NOMO-1 treated with dmso at 0.1 percent for 144 hours (cell line): ENCODE results near the gene TXNDC15.
A peak's percentile ranks its signal among the peaks of the same experiment; 100 is the strongest.
"Not testable (repeated sequence)": the region's sequence is repeated elsewhere in the genome, so short reads cannot be mapped to it uniquely, and the experiment has no call there.

ENCODE experiments used
- DNase-seq: peaks from one replicate; lab custom pipeline; 2025; ENCODE audit not compliant: unreplicated experiment; lab: John Stamatoyannopoulos, UW

The TXNDC15 gene, protein sequence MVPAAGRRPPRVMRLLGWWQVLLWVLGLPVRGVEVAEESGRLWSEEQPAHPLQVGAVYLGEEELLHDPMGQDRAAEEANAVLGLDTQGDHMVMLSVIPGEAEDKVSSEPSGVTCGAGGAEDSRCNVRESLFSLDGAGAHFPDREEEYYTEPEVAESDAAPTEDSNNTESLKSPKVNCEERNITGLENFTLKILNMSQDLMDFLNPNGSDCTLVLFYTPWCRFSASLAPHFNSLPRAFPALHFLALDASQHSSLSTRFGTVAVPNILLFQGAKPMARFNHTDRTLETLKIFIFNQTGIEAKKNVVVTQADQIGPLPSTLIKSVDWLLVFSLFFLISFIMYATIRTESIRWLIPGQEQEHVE

DNA sequence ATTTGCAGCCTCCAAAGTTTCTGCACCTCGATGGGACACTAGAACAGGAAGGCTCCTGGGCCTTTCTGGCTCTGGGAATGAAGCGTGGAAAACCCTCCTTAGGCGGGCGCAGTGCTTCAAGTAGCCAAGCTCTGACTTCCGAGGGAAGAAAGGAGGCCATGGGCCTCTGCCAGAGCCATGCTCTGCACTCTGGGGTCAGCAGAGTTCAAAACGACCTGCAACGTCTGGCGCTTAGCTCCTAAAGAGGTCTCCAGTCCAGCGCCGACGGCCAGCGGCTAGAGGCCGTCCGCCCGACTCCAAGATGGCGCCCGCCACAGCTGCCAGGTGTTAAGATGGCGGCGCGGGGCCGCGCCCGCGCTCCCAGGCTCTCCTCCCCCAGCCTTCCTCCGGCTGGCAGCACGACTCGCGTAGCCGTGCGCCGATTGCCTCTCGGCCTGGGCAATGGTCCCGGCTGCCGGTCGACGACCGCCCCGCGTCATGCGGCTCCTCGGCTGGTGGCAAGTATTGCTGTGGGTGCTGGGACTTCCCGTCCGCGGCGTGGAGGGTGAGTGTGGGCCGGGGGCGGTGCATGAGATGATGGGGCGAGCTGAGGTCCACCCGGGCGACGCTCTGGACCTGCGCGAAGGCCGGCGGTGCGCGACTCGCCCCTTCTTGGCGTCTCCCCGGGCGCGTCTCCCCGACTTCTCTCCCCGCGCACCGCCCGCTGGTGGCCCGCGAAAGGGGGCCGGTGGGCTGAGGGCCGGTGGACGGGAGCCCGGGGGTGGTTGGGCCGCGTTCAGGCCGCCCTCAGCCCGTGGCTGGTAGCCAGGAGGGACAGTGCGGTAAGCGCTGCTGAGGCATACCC is at the start of gene TXNDC15:
TSS of gene TXNDC15 (plus strand) at position 385 of the 844 bp plus-strand sequence. CDS start at position 442, 57 bp downstream.
- DNase-seq, result peak; percentile 79

- no peak for DNase-seq
These were observed 49.5 kb upstream of the TXNDC15 start for GRCh38 chr5:134824681-134825080.

- no peak for DNase-seq
These were observed 49.0 kb upstream of the TXNDC15 start for GRCh38 chr5:134825212-134825611.

- no peak for DNase-seq
These were observed 40.7 kb upstream of the TXNDC15 start for GRCh38 chr5:134833340-134834032.

DNA sequence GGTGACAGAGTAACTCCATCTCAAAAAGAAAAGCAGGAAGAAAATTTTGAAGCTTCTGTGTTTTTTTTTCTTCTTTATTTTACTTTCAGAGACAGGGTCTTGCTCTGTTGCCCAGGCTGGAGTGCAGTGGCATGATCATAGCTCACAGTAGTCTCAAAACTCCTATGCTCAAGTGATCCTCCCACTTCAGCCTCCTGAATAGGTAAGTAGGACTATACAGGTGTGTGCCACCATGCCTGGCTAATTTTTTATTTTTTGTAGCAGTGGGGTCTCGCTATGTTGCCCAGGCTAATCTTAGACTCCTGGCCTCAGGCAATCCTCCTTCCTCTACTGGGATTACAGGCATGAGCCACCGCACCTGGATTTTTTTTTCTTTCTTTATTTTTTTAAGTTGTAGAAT is 38.5 kb upstream of the TXNDC15 start:
- no peak for DNase-seq

- no peak for DNase-seq
These were observed 36.5 kb upstream of the TXNDC15 start for GRCh38 chr5:134837530-134838181.

DNA sequence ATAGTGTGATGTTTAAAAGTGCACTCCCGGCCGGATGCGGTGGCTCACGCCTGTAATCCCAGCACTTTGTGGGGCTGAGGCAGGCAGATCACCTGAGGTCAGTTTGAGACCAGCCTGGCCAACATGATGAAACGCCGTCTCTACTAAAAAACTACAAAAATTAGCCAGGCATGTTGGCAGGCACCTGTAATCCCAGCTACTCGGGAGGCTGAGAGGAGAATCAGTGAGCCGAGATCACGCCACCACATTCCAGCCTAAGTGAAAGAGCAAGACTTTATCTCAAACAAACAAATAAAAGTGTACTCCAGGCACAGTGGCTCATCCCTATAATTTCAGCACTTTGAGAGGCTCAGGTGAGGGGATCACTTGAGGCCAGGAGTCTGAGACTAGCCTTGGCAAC is 35.8 kb upstream of the TXNDC15 start:
- DNase-seq, result not testable (repeated sequence)

GRCh38 chr5:134840811-134841210 is 33.4 kb upstream of the TXNDC15 start:
- no peak for DNase-seq

- no peak for DNase-seq
These were observed 29.9 kb upstream of the TXNDC15 start for GRCh38 chr5:134844252-134844651.

- DNase-seq, result no peak
These were observed 28.8 kb upstream of the TXNDC15 start for GRCh38 chr5:134845335-134845851.

DNA sequence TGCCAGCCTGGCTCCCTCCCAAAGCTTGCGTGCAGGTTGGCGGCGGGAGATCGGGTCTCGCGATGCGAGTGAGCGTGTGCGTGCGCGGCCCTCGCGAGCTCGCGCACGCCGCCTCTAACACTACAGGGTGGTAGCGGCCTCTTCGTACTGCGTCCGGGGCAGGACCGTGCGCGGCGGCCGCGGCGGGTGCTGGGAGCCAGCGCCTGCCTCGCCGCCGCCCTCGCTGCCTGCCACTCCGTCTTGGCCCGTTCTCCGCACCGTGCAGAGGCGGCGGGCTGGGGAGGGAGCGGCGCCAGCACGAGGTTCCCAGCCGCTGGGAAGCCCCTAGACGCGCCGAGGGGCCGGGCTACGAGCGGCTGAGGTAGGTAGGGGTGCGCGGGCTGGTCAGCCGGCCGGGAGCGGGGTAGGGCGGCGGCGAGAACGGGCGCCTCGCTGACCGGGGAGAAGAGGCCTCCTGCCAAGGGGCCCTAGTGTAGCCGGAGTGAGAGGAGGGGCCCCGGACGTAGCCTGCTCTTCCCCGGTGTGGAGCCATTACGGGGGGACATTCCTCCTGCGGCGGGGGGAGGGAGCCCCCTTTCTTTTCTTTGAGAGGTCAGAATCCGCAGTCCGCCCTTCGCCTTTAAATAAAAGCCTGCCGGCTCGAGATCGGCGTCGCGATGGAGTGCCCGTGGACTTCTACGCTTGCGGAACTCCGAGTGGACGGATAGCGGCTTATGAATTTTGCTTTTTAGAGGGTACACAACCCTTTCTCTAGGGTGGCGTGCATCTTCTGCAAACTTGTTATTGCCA is 28.1 kb upstream of the TXNDC15 start, which contains the start of gene C5orf24:
TSS of gene C5orf24 (plus strand) at position 117 of the 789 bp plus-strand sequence. CDS start 8,933 bp downstream, outside the sequence.
- peak; percentile 93 for DNase-seq

GRCh38 chr5:134846641-134846960 is 27.6 kb upstream of the TXNDC15 start:
- peak; percentile 28 for DNase-seq

GRCh38 chr5:134849434-134849933 is 24.7 kb upstream of the TXNDC15 start:
- not testable (repeated sequence) for DNase-seq

GRCh38 chr5:134851307-134851923 is 22.8 kb upstream of the TXNDC15 start:
- DNase-seq, result no peak

DNA sequence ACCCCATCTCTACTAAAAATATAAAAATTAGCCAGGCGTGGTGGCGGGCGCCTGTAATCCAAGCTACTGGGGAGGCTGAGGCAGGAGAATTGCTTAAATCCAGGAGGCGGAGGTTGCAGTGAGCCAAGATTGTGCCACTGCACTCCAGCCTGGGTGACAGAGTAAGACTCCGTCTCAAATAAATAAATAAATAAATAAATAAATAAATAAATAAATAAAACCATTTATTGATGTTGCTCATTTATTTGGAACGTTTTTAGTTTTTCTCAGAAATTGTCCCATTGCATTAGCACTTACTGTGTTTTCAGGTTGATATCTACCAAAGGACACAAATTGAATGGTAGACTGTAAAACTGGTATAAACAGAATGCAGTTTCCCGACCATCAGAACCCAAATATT is 17.7 kb upstream of the TXNDC15 start:
- DNase-seq, result not testable (repeated sequence)

DNA sequence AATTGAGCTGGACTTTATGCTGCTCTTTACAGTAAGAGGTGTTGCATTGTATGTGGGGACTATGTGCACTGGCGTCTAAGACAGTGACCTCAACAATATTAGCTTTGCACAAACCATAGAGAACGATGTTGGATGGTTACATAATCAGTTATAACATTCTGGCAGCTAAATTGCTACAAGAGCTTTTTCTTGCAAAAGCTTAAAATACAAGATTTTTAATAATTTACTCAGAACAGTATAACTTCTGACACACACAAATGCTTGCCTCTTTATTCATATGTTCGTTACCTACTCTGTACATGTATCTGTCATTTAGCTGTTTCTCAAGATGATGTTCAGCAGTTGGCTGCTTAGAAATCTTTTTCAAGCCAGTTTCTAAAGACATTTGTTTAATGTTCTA is 16.8 kb upstream of the TXNDC15 start:
- no peak for DNase-seq

DNA sequence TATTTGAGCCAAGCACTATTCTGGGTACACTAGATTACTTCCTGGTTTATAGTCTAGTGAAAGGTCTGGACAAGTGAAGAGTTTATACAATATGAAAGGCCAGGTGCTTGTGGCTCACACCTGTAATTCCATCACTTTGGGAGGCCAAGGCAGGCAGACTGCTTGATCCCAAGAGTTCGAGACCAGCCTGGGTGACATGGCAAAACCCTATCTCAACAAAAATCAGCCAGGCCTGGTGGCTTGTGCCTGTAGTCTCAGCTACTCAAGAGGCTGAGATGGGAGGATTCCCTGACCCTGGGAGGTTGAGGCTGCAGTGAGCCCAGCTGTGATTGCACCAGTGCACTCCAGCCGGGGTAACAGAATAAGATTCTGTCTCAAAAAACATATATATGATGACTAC is 9.5 kb upstream of the TXNDC15 start:
- no peak for DNase-seq

DNA sequence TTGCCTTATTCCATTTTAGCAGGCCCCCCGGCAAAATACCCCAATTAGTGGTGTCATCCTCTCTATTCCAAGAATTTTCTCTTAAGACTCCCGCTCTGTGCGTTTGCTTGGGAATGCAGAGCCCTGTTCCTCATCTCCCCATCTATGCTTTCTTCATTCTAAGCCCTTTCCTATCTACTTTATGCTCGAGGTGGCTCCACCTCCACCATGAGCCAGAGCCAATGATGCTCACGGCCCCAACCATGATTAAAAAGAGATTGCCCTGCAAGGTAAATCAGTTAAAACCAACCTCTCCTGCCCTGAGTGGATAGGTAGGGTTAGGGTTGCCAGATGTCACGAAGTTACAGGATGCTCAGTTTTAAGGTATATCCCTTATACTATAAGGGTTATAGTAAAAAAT is 677 bp upstream of the TXNDC15 start:
- DNase-seq, result no peak
